ENCODE results near the gene CCSAP.
"Not testable (repeated sequence)": the region's sequence is repeated elsewhere in the genome, so short reads cannot be mapped to it uniquely, and the experiment has no call there.

The CCSAP gene

GRCh38 chr1:229341774-229342655 lies 832 bp downstream of the CCSAP start:
- no peaks in the 10 kb centered on the region for H3K36me3 ChIP-seq (ENCODE audit: control insufficient read depth, insufficient read depth, low read length)
- peaks cover 11% of the 10 kb centered on the region for H3K4me1 ChIP-seq (ENCODE audit: control insufficient read depth, insufficient read depth, low read length)
- H3K27ac ChIP-seq (ENCODE audit: low read depth, low read length) = peak overlapping the region; percentile 68
- no peaks in the 10 kb centered on the region for H3K9me3 ChIP-seq (ENCODE audit: control insufficient read depth, insufficient read depth, low read length)
- H3K9ac ChIP-seq (ENCODE audit: low read depth, low read length) = peak overlapping the region; percentile 59; the same call in 1 of the 2 replicates
- H3K27me3 ChIP-seq (ENCODE audit: control insufficient read depth, insufficient read depth, low read length) = peaks cover 20% of the 10 kb centered on the region
- H3K4me3 ChIP-seq (ENCODE audit: low read depth, low read length) = peak overlapping the region; percentile 77

GRCh38 chr1:229340496-229340895 lies 2.4 kb downstream of the CCSAP start:
- peak overlapping the region; percentile 11; the same call in 1 of the 2 replicates for H3K4me3 ChIP-seq (ENCODE audit: low read depth, low read length)
- peaks cover 18% of the 10 kb centered on the region for H3K27me3 ChIP-seq (ENCODE audit: control insufficient read depth, insufficient read depth, low read length)
- H3K9me3 ChIP-seq (ENCODE audit: control insufficient read depth, insufficient read depth, low read length) = no peaks in the 10 kb centered on the region
- peaks cover 11% of the 10 kb centered on the region for H3K4me1 ChIP-seq (ENCODE audit: control insufficient read depth, insufficient read depth, low read length)
- H3K9ac ChIP-seq (ENCODE audit: low read depth, low read length) = no peak overlapping the region
- H3K36me3 ChIP-seq (ENCODE audit: control insufficient read depth, insufficient read depth, low read length) = no peaks in the 10 kb centered on the region
- no peak overlapping the region for H3K27ac ChIP-seq (ENCODE audit: low read depth, low read length)

- H3K27me3 ChIP-seq (ENCODE audit: control insufficient read depth, insufficient read depth, low read length) = peaks cover 14% of the 10 kb centered on the region
- H3K4me1 ChIP-seq (ENCODE audit: control insufficient read depth, insufficient read depth, low read length) = peaks cover 11% of the 10 kb centered on the region
- H3K4me3 ChIP-seq (ENCODE audit: low read depth, low read length) = no peak overlapping the region
- no peak overlapping the region for H3K9ac ChIP-seq (ENCODE audit: low read depth, low read length)
- H3K9me3 ChIP-seq (ENCODE audit: control insufficient read depth, insufficient read depth, low read length) = no peaks in the 10 kb centered on the region
- H3K36me3 ChIP-seq (ENCODE audit: control insufficient read depth, insufficient read depth, low read length) = no peaks in the 10 kb centered on the region
- no peak overlapping the region for H3K27ac ChIP-seq (ENCODE audit: low read depth, low read length)
Measured at GRCh38 chr1:229339520-229339919, 3.3 kb downstream of the CCSAP start.

- H3K9ac ChIP-seq (ENCODE audit: low read depth, low read length) = no peak overlapping the region
- H3K27me3 ChIP-seq (ENCODE audit: control insufficient read depth, insufficient read depth, low read length) = peaks cover 10% of the 10 kb centered on the region
- H3K4me3 ChIP-seq (ENCODE audit: low read depth, low read length) = no peak overlapping the region
- peaks cover 11% of the 10 kb centered on the region for H3K4me1 ChIP-seq (ENCODE audit: control insufficient read depth, insufficient read depth, low read length)
- H3K9me3 ChIP-seq (ENCODE audit: control insufficient read depth, insufficient read depth, low read length) = no peaks in the 10 kb centered on the region
- no peaks in the 10 kb centered on the region for H3K36me3 ChIP-seq (ENCODE audit: control insufficient read depth, insufficient read depth, low read length)
- no peak overlapping the region for H3K27ac ChIP-seq (ENCODE audit: low read depth, low read length)
Measured at GRCh38 chr1:229339086-229339485, 3.8 kb downstream of the CCSAP start.

- H3K27ac ChIP-seq (ENCODE audit: low read depth, low read length) = no peak overlapping the region
Measured at GRCh38 chr1:229336345-229336744, 6.5 kb downstream of the CCSAP start.

GRCh38 chr1:229334716-229335115 lies 8.1 kb downstream of the CCSAP start:
- Histone ChIP-seq H3K4me1 (ENCODE audit: control insufficient read depth, insufficient read depth, low read length) (no peaks in the 10 kb centered on the region; the same call in 1 of the 2 replicates), H3K9me3 (ENCODE audit: control insufficient read depth, insufficient read depth, low read length) (no peaks in the 10 kb centered on the region), H3K4me3 (ENCODE audit: low read depth, low read length) (no peak overlapping the region), H3K27me3 (ENCODE audit: control insufficient read depth, insufficient read depth, low read length) (no peaks in the 10 kb centered on the region), H3K27ac (ENCODE audit: low read depth, low read length) (no peak overlapping the region), H3K36me3 (ENCODE audit: control insufficient read depth, insufficient read depth, low read length) (no peaks in the 10 kb centered on the region), H3K9ac (ENCODE audit: low read depth, low read length) (no peak overlapping the region)

More at GRCh38 chr1:229336345-229336744, 6.5 kb downstream of the CCSAP start:
- H3K36me3 ChIP-seq (ENCODE audit: control insufficient read depth, insufficient read depth, low read length) = no peaks in the 10 kb centered on the region
- peaks cover 7% of the 10 kb centered on the region; the same call in 1 of the 2 replicates for H3K4me1 ChIP-seq (ENCODE audit: control insufficient read depth, insufficient read depth, low read length)
- H3K27me3 ChIP-seq (ENCODE audit: control insufficient read depth, insufficient read depth, low read length) = no peaks in the 10 kb centered on the region
- H3K9me3 ChIP-seq (ENCODE audit: control insufficient read depth, insufficient read depth, low read length) = no peaks in the 10 kb centered on the region
- no peak overlapping the region for H3K9ac ChIP-seq (ENCODE audit: low read depth, low read length)
- H3K4me3 ChIP-seq (ENCODE audit: low read depth, low read length) = no peak overlapping the region

- Histone ChIP-seq H3K9ac (ENCODE audit: low read depth, low read length) (no peak overlapping the region), H3K4me3 (ENCODE audit: low read depth, low read length) (no peak overlapping the region), H3K36me3 (ENCODE audit: control insufficient read depth, insufficient read depth, low read length) (no peaks in the 10 kb centered on the region)
Measured at GRCh38 chr1:229334269-229334668, 8.6 kb downstream of the CCSAP start.

GRCh38 chr1:229328598-229329362 lies 14.1 kb downstream of the CCSAP start:
- Histone ChIP-seq H3K36me3 (ENCODE audit: control insufficient read depth, insufficient read depth, low read length) (peaks cover 28% of the 10 kb centered on the region), H3K9ac (ENCODE audit: low read depth, low read length) (no peak overlapping the region), H3K27ac (ENCODE audit: low read depth, low read length) (no peak overlapping the region), H3K4me1 (ENCODE audit: control insufficient read depth, insufficient read depth, low read length) (no peaks in the 10 kb centered on the region), H3K4me3 (ENCODE audit: low read depth, low read length) (no peak overlapping the region), H3K9me3 (ENCODE audit: control insufficient read depth, insufficient read depth, low read length) (no peaks in the 10 kb centered on the region), H3K27me3 (ENCODE audit: control insufficient read depth, insufficient read depth, low read length) (no peaks in the 10 kb centered on the region)

More at GRCh38 chr1:229334269-229334668, 8.6 kb downstream of the CCSAP start:
- no peaks in the 10 kb centered on the region for H3K27me3 ChIP-seq (ENCODE audit: control insufficient read depth, insufficient read depth, low read length)
- H3K4me1 ChIP-seq (ENCODE audit: control insufficient read depth, insufficient read depth, low read length) = no peaks in the 10 kb centered on the region; the same call in 1 of the 2 replicates
- H3K9me3 ChIP-seq (ENCODE audit: control insufficient read depth, insufficient read depth, low read length) = no peaks in the 10 kb centered on the region
- H3K27ac ChIP-seq (ENCODE audit: low read depth, low read length) = no peak overlapping the region

GRCh38 chr1:229327765-229328164 lies 15.1 kb downstream of the CCSAP start:
- peaks cover 37% of the 10 kb centered on the region for H3K36me3 ChIP-seq (ENCODE audit: control insufficient read depth, insufficient read depth, low read length)
- not testable (repeated sequence) for H3K9ac ChIP-seq (ENCODE audit: low read depth, low read length); H3K27me3 ChIP-seq (ENCODE audit: control insufficient read depth, insufficient read depth, low read length); H3K9me3 ChIP-seq (ENCODE audit: control insufficient read depth, insufficient read depth, low read length); H3K27ac ChIP-seq (ENCODE audit: low read depth, low read length); H3K4me1 ChIP-seq (ENCODE audit: control insufficient read depth, insufficient read depth, low read length); H3K4me3 ChIP-seq (ENCODE audit: low read depth, low read length)

GRCh38 chr1:229326601-229327000 lies 16.2 kb downstream of the CCSAP start:
- Histone ChIP-seq H3K4me3 (ENCODE audit: low read depth, low read length) (no peak overlapping the region), H3K27me3 (ENCODE audit: control insufficient read depth, insufficient read depth, low read length) (no peaks in the 10 kb centered on the region), H3K4me1 (ENCODE audit: control insufficient read depth, insufficient read depth, low read length) (no peaks in the 10 kb centered on the region), H3K9ac (ENCODE audit: low read depth, low read length) (no peak overlapping the region), H3K27ac (ENCODE audit: low read depth, low read length) (no peak overlapping the region), H3K36me3 (ENCODE audit: control insufficient read depth, insufficient read depth, low read length) (peaks cover 47% of the 10 kb centered on the region), H3K9me3 (ENCODE audit: control insufficient read depth, insufficient read depth, low read length) (no peaks in the 10 kb centered on the region)

Measured in HUES48 (cell line).